ENCODE measurements around the gene MCM10. TPM values are rescaled to one million over a fixed set of nuclear protein-coding genes. Genes with fewer than 3 reads are reported as not detected.

The MCM10 gene
- total RNA-seq, 1 donor from 2014 or later = 44.5 TPM

- Histone ChIP-seq H3K36me3 (no peaks in the 10 kb centered on the region), H4K20me1 (ENCODE audit: low read depth) (peaks cover 3% of the 10 kb centered on the region), H2AFZ (replicated peaks) (no peak overlapping the region), H3K9me3 (ENCODE audit: low read depth) (no peaks in the 10 kb centered on the region), H3K27ac (no peak overlapping the region), H3K79me2 (ENCODE audit: low read depth) (no peaks in the 10 kb centered on the region), H3K4me1 (peaks cover 12% of the 10 kb centered on the region), H3K9ac (no peak overlapping the region), H3K27me3 (no peaks in the 10 kb centered on the region), H3F3A (ENCODE audit: low read depth) (peaks cover 23% of the 10 kb centered on the region), H3K4me2 (no peak overlapping the region), H3K4me3 (no peak overlapping the region)
- DNase-seq (ENCODE audit: low spot score) = no peak
- no peak overlapping the region for H3K4me3 Mint-ChIP-seq
- H3K27me3 Mint-ChIP-seq (ENCODE audit: insufficient read depth, low read depth) = peaks cover 2% of the 10 kb centered on the region
- TF ChIP-seq CTCF (IDR thresholded peaks at IDR 0.05) (no peak), EZH2 (IDR thresholded peaks at IDR 0.05) (no peak), EZH2phosphoT487 (IDR thresholded peaks at IDR 0.05) (no peak)
- H3K36me3 Mint-ChIP-seq = no peaks in the 10 kb centered on the region
- H3K27ac Mint-ChIP-seq = peak overlapping the region; percentile 5
- H3K9me3 Mint-ChIP-seq = no peaks in the 10 kb centered on the region
- peaks cover 6% of the 10 kb centered on the region for H3K4me1 Mint-ChIP-seq
Measured at GRCh38 chr10:13117841-13118783, 43.2 kb upstream of the MCM10 start.

- H3F3A ChIP-seq (ENCODE audit: low read depth) = peaks cover 21% of the 10 kb centered on the region
- H3K9ac ChIP-seq = no peak overlapping the region
- H3K4me3 Mint-ChIP-seq = no peak overlapping the region
- no peaks in the 10 kb centered on the region for H3K36me3 ChIP-seq
- no peak for DNase-seq (ENCODE audit: low spot score)
- no peaks in the 10 kb centered on the region for H3K9me3 ChIP-seq (ENCODE audit: low read depth)
- H3K27ac Mint-ChIP-seq = no peak overlapping the region
- no peaks in the 10 kb centered on the region for H3K9me3 Mint-ChIP-seq
- H2AFZ ChIP-seq (replicated peaks) = no peak overlapping the region
- H3K27me3 Mint-ChIP-seq (ENCODE audit: insufficient read depth, low read depth) = peaks cover 2% of the 10 kb centered on the region
- peaks cover 12% of the 10 kb centered on the region for H3K4me1 ChIP-seq
- H3K36me3 Mint-ChIP-seq = no peaks in the 10 kb centered on the region
- no peak overlapping the region for H3K27ac ChIP-seq
- H3K4me2 ChIP-seq = no peak overlapping the region
- no peaks in the 10 kb centered on the region for H3K27me3 ChIP-seq
- peaks cover 3% of the 10 kb centered on the region for H4K20me1 ChIP-seq (ENCODE audit: low read depth)
- no peak overlapping the region for H3K4me3 ChIP-seq
- peaks cover 6% of the 10 kb centered on the region for H3K4me1 Mint-ChIP-seq
- H3K79me2 ChIP-seq (ENCODE audit: low read depth) = no peaks in the 10 kb centered on the region
- no peak for TF ChIP-seq EZH2phosphoT487 (IDR thresholded peaks at IDR 0.05)
- no peak for TF ChIP-seq EZH2 (IDR thresholded peaks at IDR 0.05)
- no peak for TF ChIP-seq CTCF (IDR thresholded peaks at IDR 0.05)
Measured at GRCh38 chr10:13118784-13119410, 42.5 kb upstream of the MCM10 start.

GRCh38 chr10:13120786-13121499, 40.4 kb upstream of the MCM10 start:
- Histone ChIP-seq H3K27me3 (no peaks in the 10 kb centered on the region), H3K4me1 (peaks cover 12% of the 10 kb centered on the region), H3F3A (ENCODE audit: low read depth) (peaks cover 10% of the 10 kb centered on the region), H4K20me1 (ENCODE audit: low read depth) (no peaks in the 10 kb centered on the region), H3K79me2 (ENCODE audit: low read depth) (no peaks in the 10 kb centered on the region), H3K9me3 (ENCODE audit: low read depth) (no peaks in the 10 kb centered on the region), H3K36me3 (no peaks in the 10 kb centered on the region), H3K27ac (no peak overlapping the region), H3K4me2 (peak overlapping the region; percentile 62), H3K4me3 (no peak overlapping the region), H2AFZ (replicated peaks) (no peak overlapping the region), H3K9ac (no peak overlapping the region)
- H3K27ac Mint-ChIP-seq = no peak overlapping the region
- peaks cover 6% of the 10 kb centered on the region for H3K4me1 Mint-ChIP-seq
- DNase-seq (ENCODE audit: low spot score) = no peak
- peaks cover 2% of the 10 kb centered on the region for H3K27me3 Mint-ChIP-seq (ENCODE audit: insufficient read depth, low read depth)
- H3K9me3 Mint-ChIP-seq = no peaks in the 10 kb centered on the region
- H3K4me3 Mint-ChIP-seq = no peak overlapping the region
- H3K36me3 Mint-ChIP-seq = no peaks in the 10 kb centered on the region
- no peak for TF ChIP-seq EZH2phosphoT487 (IDR thresholded peaks at IDR 0.05)
- no peak for TF ChIP-seq CTCF (IDR thresholded peaks at IDR 0.05)
- no peak for TF ChIP-seq EZH2 (IDR thresholded peaks at IDR 0.05)

All from neural progenitor cell (in vitro differentiated cells).